Central memory CD4-positive, alpha-beta T cell (primary cell): Measurements from ENCODE around the gene ELMO1.

Source experiments
- DNase-seq: peaks from one replicate; pipeline ENCODE4 v3.0.0; 2022

The ELMO1 gene

DNA sequence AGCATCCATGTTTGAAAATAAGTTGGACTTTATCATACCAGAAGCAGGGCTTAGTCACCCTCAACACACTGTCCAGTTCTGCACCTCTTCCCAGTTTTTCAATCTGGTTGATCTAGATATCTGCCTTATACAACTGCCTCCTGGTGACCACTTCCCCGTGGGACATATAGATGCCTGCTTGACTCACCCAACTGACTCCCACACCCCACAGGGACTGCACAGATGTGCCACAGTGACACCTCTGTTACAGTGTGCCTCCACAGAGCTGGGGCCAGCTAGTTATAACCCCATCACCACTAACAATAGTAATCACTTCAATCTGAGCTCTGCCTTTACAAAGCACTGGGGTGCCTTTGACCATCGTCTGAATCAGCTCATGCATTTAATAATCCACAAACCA lies 641.8 kb downstream of the ELMO1 start:
- no peak for DNase-seq
